ENCODE data around the gene RCAN2.

DNA sequence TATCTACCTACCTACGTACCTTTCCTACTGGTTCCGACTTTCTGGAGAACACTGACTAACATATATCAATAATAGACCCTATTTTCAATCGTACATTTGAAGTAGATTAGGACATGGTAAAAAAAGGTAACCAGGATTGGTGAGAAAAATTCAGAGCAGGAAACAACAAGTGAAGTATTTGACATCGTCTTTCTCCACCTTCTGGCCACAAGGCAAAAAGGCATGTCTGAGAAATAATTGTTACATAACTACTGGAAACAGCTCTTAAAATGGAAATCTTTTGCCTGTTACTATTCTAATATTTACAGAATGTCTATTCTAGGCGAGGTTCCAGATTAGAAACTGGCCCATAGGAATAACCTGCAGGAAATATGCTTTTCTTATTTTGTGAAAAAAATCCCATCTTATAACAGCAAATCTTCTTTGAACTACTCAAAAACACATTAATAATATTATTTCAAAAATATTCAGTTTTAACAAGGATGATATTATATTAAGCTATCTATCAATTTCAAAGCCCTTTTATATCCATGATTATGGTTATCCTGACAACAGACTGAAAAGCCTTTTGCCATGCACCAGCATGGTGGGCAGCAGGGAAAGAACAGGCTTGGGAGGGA, 80.8 kb downstream of the RCAN2 start:
- no peak for TF ChIP-seq ESRRG (CRISPR knock-in tag; IDR thresholded peaks at IDR 0.05)
- TF ChIP-seq, protein P1, sequence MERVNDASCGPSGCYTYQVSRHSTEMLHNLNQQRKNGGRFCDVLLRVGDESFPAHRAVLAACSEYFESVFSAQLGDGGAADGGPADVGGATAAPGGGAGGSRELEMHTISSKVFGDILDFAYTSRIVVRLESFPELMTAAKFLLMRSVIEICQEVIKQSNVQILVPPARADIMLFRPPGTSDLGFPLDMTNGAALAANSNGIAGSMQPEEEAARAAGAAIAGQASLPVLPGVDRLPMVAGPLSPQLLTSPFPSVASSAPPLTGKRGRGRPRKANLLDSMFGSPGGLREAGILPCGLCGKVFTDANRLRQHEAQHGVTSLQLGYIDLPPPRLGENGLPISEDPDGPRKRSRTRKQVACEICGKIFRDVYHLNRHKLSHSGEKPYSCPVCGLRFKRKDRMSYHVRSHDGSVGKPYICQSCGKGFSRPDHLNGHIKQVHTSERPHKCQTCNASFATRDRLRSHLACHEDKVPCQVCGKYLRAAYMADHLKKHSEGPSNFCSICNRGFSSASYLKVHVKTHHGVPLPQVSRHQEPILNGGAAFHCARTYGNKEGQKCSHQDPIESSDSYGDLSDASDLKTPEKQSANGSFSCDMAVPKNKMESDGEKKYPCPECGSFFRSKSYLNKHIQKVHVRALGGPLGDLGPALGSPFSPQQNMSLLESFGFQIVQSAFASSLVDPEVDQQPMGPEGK (CRISPR knock-in tag; IDR thresholded peaks at IDR 0.05; ENCODE audit: borderline replicate concordance), result no peak

Measured in SK-N-SH treated with all-trans-retinoic acid at 6 μM for 48 hours (cell line).